Omental fat pad (tissue), 4 donors: ENCODE results near the gene ETV6. TPM values are rescaled to one million over a fixed set of nuclear protein-coding genes. Genes with fewer than 3 reads are reported as not detected.

Source experiments
- ATAC-seq: fragments of 150-250 bp; one replicate; pipeline ENCODE4 v1.9.1; 2016; ENCODE audit warnings: mild to moderate bottlenecking, moderate library complexity; ENCODE audit not compliant: low FRiP score
- DNase-seq: peaks from one replicate; pipeline ENCODE4 v3.0.0-alpha.2; 2019; ENCODE audit warnings: low spot score
- total RNA-seq, 4 donors: library from RNA; depleted of rRNA; stranded (reverse); fragments of >200 nt; gene quantifications; one replicate each; pipeline ENCODE4 v1.1.0, GENCODE V29; 2016
- TF ChIP-seq, protein P1 (sequence below), 3 donors: fragments of 450-650 bp; IDR thresholded peaks; one replicate each; pipeline ENCODE4 v1.5.1; 2016 to 2017; ENCODE audit warnings: antibody characterized with exemption in 3 of 3, mild to moderate bottlenecking in 3 of 3, moderate library complexity in 2 of 3

Gene ETV6
- total RNA-seq, 4 donors from 2014 or later: 9.3 to 28.2 (median 17.6) TPM

DNA sequence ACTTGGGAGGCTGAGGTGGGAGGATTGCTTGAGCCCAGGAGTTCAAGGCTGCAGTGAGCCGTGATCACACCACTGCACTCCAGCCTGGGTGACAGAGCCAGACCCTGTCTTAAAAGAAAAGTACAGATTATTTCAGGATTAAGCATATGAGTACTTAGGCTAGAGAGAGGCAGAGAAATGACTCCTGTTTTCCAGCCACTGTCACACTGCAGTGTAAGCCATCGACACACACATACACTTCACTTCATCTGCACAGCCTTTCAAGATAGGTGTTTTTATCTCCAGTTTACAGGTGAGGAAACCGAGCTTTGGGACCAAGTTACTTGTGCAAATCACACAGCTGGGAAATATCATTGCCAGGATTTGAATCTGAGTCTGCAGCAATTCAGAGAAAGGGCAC, 77.2 kb downstream of the ETV6 start:
- no peak for DNase-seq
- TF ChIP-seq, protein P1, sequence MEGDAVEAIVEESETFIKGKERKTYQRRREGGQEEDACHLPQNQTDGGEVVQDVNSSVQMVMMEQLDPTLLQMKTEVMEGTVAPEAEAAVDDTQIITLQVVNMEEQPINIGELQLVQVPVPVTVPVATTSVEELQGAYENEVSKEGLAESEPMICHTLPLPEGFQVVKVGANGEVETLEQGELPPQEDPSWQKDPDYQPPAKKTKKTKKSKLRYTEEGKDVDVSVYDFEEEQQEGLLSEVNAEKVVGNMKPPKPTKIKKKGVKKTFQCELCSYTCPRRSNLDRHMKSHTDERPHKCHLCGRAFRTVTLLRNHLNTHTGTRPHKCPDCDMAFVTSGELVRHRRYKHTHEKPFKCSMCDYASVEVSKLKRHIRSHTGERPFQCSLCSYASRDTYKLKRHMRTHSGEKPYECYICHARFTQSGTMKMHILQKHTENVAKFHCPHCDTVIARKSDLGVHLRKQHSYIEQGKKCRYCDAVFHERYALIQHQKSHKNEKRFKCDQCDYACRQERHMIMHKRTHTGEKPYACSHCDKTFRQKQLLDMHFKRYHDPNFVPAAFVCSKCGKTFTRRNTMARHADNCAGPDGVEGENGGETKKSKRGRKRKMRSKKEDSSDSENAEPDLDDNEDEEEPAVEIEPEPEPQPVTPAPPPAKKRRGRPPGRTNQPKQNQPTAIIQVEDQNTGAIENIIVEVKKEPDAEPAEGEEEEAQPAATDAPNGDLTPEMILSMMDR (IDR thresholded peaks at IDR 0.05): no peak
- ATAC-seq: no peak

DNA sequence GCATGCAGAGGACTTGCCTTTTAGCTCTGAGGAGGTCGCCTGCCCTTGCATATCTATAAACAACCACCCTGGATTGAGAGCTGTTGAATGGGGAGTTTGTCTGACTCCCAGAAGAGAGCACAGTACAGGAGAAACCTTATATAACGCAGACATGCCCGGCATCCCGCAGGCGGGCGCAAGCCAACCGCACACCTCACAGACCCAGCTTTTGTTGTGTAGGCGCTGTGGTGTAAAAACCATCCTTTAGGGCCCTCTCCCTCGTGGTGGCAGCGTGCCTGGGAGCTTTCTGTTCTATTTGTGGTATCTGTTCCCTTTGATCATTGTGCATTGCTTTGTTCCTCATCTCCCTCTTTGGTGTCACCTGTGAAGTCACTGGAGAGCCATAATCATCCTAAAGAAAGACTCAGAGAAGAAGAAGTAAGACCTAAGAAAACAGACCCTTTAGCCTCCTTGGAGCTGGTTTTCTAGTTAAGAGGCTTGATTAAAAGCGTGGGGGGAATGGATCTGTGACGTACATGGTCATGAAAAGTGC, 77.7 kb downstream of the ETV6 start:
- DNase-seq (no peak), ATAC-seq (no peak)
- TF ChIP-seq, protein P1 (IDR thresholded peaks at IDR 0.05): no peak

DNA sequence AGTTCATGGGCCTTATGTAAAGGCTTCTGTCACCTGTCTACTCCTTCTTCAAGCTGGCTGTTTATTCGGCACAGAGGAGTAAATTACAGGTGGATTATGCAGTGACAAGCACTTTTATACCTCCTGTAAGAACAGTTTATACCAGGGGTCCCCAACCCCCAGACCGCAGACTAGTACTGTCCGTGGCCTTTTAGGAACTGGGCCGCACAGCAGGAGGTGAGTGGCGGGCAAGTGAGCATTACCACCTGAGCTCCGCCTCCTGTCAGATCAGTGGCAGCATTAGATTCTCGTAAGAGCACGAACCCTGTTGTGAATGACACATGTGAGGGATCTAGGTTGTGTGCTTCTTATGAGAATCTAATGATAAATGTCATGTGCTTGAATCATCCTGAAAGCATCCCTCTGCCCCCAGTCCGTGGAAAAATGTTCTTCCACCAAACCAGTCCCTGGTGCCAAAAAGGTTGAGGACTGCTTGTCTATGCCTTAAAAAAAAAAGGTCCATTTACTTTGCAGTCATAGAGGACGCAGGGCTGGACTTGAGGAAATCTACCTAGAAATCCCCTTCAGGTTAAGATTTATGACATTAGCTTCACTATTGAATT, 78.8 kb downstream of the ETV6 start:
- DNase-seq (no peak), ATAC-seq (no peak)
- TF ChIP-seq, protein P1 (IDR thresholded peaks at IDR 0.05): no peak

DNA sequence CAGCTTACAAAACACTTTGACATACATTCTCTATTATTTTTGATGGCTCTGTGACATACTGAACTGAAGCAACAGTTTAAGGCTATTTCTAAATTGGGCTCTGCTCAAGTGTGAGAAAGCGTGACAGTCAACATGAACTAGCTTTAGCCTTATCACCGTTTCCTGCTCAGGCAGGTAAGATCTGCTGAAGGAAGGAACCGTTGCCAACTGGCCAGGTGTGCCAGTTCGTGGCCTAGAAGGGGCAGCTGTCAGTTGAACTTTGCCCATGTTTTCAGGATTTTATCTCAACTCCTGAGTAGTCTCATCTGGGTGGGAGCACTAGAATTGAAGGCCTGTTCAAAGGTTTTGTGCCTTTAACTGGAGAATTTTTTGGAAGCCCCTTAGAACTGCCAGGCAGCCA, 79.5 kb downstream of the ETV6 start:
- ATAC-seq: no peak
- TF ChIP-seq, protein P1 (IDR thresholded peaks at IDR 0.05): no peak
- no peak for DNase-seq

DNA sequence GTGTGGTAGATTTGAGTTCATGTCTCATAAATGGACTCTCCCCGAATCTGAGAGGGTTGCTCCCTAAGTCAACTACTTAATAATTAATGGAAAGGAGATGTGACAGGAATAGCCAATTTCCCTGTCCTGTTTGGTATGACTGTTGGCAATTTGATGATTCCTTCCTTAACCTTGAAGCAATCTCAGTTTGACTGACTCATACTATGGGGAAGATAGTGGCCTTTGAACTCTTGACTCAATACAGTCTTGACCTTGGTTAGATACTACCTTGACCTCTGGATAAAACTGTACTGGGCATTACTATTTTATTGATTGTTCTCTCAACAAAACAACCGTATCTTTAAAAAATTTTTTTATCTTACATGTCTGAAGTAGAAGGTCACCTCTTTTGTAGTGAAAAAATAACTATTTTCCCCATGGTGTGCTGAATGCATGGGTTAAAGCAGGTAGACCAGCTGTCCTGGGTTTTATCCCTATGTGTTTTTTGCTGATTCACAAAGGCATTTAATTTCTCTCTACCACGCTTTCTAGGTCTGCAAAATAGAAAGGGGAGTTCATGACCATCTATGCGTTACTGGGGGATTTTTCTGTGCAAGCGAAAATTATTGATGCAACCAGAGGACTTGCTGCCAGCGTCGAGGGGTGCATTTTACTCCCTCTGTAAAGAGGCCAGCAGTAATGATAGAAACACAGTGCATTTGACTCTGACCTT, 80.1 kb downstream of the ETV6 start:
- no peak for DNase-seq
- ATAC-seq: no peak
- TF ChIP-seq, protein P1 (IDR thresholded peaks at IDR 0.05): no peak

DNA sequence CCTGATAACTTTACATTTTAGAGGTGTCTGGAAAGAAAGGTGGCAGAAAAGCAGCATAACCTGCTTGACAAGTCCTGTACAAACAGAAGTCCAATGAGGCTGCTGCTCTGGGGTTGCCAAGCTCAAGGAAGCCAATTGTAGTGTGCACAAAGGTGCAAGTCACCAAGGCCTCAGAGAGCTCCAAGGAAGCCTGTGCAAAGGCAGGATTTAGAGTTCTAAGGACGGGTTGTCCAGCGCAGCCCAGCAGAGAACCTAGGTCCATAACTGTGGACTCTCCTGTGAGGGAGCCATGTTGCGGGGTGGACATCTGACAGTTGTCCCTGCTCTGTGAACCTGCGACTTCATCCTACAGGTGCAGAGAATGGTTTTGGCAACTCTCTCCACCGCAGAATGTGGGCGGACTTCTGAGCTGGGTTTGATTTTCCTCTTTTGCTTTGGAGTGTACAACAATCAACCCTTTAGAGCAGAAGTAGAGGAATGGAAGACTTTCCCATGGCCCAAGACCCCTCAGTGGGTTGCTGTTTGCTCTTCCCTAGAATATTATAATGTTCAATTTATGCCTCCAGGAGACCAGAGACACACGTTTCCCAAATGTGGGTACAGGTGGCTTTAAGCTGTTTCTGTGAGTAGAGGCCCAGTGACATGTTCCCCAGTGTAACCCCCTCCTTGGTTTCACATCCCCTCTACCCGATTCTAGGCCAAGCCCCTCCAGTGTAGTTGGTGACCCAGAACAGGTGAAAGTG, 81.0 kb downstream of the ETV6 start:
- TF ChIP-seq, protein P1 (IDR thresholded peaks at IDR 0.05): no peak
- DNase-seq (no peak), ATAC-seq (no peak)
